Endothelial cell of umbilical vein (primary cell): ENCODE results near the gene BTF3L4.

ENCODE experiments used
- CTCF ChIP-seq, 2 donors: IDR thresholded peaks; 1 replicate in 1 of 2; 2 replicates in 1 of 2; pipeline ENCODE4 v1.5.1; 2011; ENCODE audit warnings: low read length in 2 of 2, mild to moderate bottlenecking in 2 of 2, moderate library complexity in 2 of 2, control low read depth in 1 of 2, inconsistent platforms in 1 of 2, low read depth in 1 of 2; ENCODE audit not compliant: insufficient read depth in 1 of 2; ENCODE audit errors: extremely low read depth in 1 of 2
- EZH2 ChIP-seq: IDR thresholded peaks from 2 replicates; pipeline ENCODE4 v1.6.1; 2012; ENCODE audit warnings: borderline replicate concordance, low read depth, mild to moderate bottlenecking, moderate library complexity, low read length, inconsistent platforms; ENCODE audit not compliant: severe bottlenecking
- MAX ChIP-seq: IDR thresholded peaks from 2 replicates; pipeline ENCODE4 v1.6.1; 2011; ENCODE audit not compliant: insufficient read depth, insufficient read length
- POLR2A ChIP-seq: IDR thresholded peaks from 2 replicates; pipeline ENCODE4 v1.6.1; 2012; ENCODE audit warnings: low read depth, mild to moderate bottlenecking, control low read depth, low read length
- POLR2AphosphoS5 ChIP-seq: IDR thresholded peaks from 2 replicates; pipeline ENCODE4 v1.6.1; 2012; ENCODE audit warnings: low read depth, mild to moderate bottlenecking, control low read depth, low read length, moderate library complexity; ENCODE audit not compliant: insufficient read depth

- TF ChIP-seq CTCF (IDR thresholded peaks at IDR 0.05; ENCODE audit: extremely low read depth in 1 of 2, insufficient read depth in 1 of 2, low read depth in 1 of 2, low read length in 2 of 2) (no peak), POLR2A (no peak), EZH2 (no peak), POLR2AphosphoS5 (no peak), MAX (no peak)
Measured at GRCh38 chr1:52041551-52042185, 14.4 kb upstream of the BTF3L4 start.
